Mesenchymal stem cell (in vitro differentiated cells and primary cell): ENCODE measurements around the gene RPRD2.

Source experiments
- DNase-seq: peaks from one replicate; pipeline ENCODE4 v3.0.0-alpha.2; 2013
- H2AFZ ChIP-seq: one replicate; pipeline ENCODE4 v1.6.1; 2013; ENCODE audit warnings: low read depth, mild to moderate bottlenecking, control low read depth, inconsistent platforms, low read length, moderate library complexity
- H2AK5ac ChIP-seq: 2 replicates; pipeline ENCODE4 v1.6.1; 2013; ENCODE audit warnings: low read length, moderate library complexity, mild to moderate bottlenecking, inconsistent platforms; ENCODE audit not compliant: severe bottlenecking
- H2BK120ac ChIP-seq: one replicate; pipeline ENCODE4 v1.6.1; 2013; ENCODE audit warnings: low read depth, mild to moderate bottlenecking, inconsistent platforms, low read length, moderate library complexity
- H2BK12ac ChIP-seq, 2 experiments: one replicate each; pipeline ENCODE4 v1.6.1; 2013; ENCODE audit warnings: inconsistent platforms in 2 of 2, low read length in 2 of 2, mild to moderate bottlenecking in 2 of 2, moderate library complexity in 2 of 2, control low read depth in 1 of 2
- H2BK15ac ChIP-seq: one replicate; pipeline ENCODE4 v1.6.1; 2013; ENCODE audit warnings: mild to moderate bottlenecking, low read depth, inconsistent platforms; ENCODE audit not compliant: poor library complexity, severe bottlenecking
- H2BK5ac ChIP-seq: 2 replicates; pipeline ENCODE4 v1.6.1; 2013; ENCODE audit warnings: low read depth, mild to moderate bottlenecking, low read length, control low read depth, inconsistent platforms; ENCODE audit not compliant: poor library complexity, severe bottlenecking
- H3K14ac ChIP-seq, 2 experiments: one replicate each; pipeline ENCODE4 v1.6.1; 2013; ENCODE audit warnings: inconsistent platforms in 2 of 2, low read length in 2 of 2, control low read depth in 1 of 2, mild to moderate bottlenecking in 1 of 2, moderate library complexity in 1 of 2
- H3K18ac ChIP-seq, 2 experiments: one replicate each; pipeline ENCODE4 v1.6.1; 2013; ENCODE audit warnings: inconsistent platforms in 2 of 2, low read length in 2 of 2, control low read depth in 1 of 2, low read depth in 1 of 2, mild to moderate bottlenecking in 1 of 2
- H3K23ac ChIP-seq, 2 experiments: one replicate each; pipeline ENCODE4 v1.6.1; 2013; ENCODE audit warnings: inconsistent platforms in 2 of 2, low read length in 2 of 2, mild to moderate bottlenecking in 2 of 2, moderate library complexity in 2 of 2, control low read depth in 1 of 2
- H3K27ac ChIP-seq: 2 replicates; pipeline ENCODE4 v1.5.1; 2013; ENCODE audit warnings: mild to moderate bottlenecking, moderate library complexity, low read length, control low read depth, inconsistent platforms; ENCODE audit not compliant: poor library complexity, severe bottlenecking
- H3K27me3 ChIP-seq, 2 experiments: 2 replicates each; pipeline versions ENCODE4 v1.6.1 to v1.7.0; 2013; ENCODE audit warnings: low read length in 2 of 2, mild to moderate bottlenecking in 2 of 2, moderate library complexity in 2 of 2, control low read depth in 1 of 2, inconsistent platforms in 1 of 2; ENCODE audit not compliant: control insufficient read depth in 1 of 2, insufficient read depth in 1 of 2
- H3K36me3 ChIP-seq, 2 experiments: 2 replicates each; pipeline versions ENCODE4 v1.6.1 to v1.7.0; 2013; ENCODE audit warnings: low read length in 2 of 2, control low read depth in 1 of 2, inconsistent platforms in 1 of 2, low read depth in 1 of 2, mild to moderate bottlenecking in 1 of 2; ENCODE audit not compliant: insufficient read depth in 2 of 2, control insufficient read depth in 1 of 2
- H3K4ac ChIP-seq, 2 experiments: one replicate each; pipeline ENCODE4 v1.6.1; 2013; ENCODE audit warnings: inconsistent platforms in 2 of 2, low read length in 2 of 2, mild to moderate bottlenecking in 2 of 2, moderate library complexity in 2 of 2, control low read depth in 1 of 2, low read depth in 1 of 2
- H3K4me1 ChIP-seq: 2 replicates; pipeline ENCODE4 v1.6.1; 2013; ENCODE audit warnings: low read depth, low read length, control low read depth; ENCODE audit not compliant: control insufficient read depth, insufficient read depth
- H3K4me2 ChIP-seq: 2 replicates; pipeline ENCODE4 v1.6.1; 2013; ENCODE audit warnings: low read length, mild to moderate bottlenecking, inconsistent platforms; ENCODE audit not compliant: poor library complexity, severe bottlenecking
- H3K4me3 ChIP-seq, 2 experiments: 2 replicates each; pipeline versions ENCODE4 v1.5.1 to v1.7.0; 2013; ENCODE audit warnings: low read length in 2 of 2, mild to moderate bottlenecking in 2 of 2, control low read depth in 1 of 2, low read depth in 1 of 2; ENCODE audit not compliant: insufficient read depth in 1 of 2
- H3K79me1 ChIP-seq: replicated peaks from 2 replicates; pipeline ENCODE4 v1.6.1; 2013; ENCODE audit warnings: mild to moderate bottlenecking, control low read depth, low read length, inconsistent platforms; ENCODE audit not compliant: poor library complexity, severe bottlenecking
- H3K9ac ChIP-seq: 2 replicates; pipeline ENCODE4 v1.7.0; 2013; ENCODE audit warnings: mild to moderate bottlenecking, low read length, moderate library complexity
- H3K9me3 ChIP-seq: 2 replicates; pipeline ENCODE4 v1.7.0; 2013; ENCODE audit warnings: mild to moderate bottlenecking, low read length; ENCODE audit not compliant: control insufficient read depth
- H4K8ac ChIP-seq: one replicate; pipeline ENCODE4 v1.6.1; 2013; ENCODE audit warnings: inconsistent platforms, mild to moderate bottlenecking, low read length, moderate library complexity
- H4K91ac ChIP-seq: one replicate; pipeline ENCODE4 v1.6.1; 2013; ENCODE audit warnings: mild to moderate bottlenecking, low read length, inconsistent platforms
- WGBS: methylation state at CpG from one replicate; pipeline ENCODE4 v1.1.7; 2013; ENCODE audit warnings: mixed read lengths; 5-methylcytosine and 5-hydroxymethylcytosine counted together

The RPRD2 gene

GRCh38 chr1:150511551-150511950 is 147.6 kb downstream of the RPRD2 start:
- Histone ChIP-seq H3K4me2 (no peak overlapping the region), H3K9ac (no peak overlapping the region), H3K18ac (no peak overlapping the region), H3K4ac (no peak overlapping the region), H3K4me3 (no peak overlapping the region), H4K91ac (no peak overlapping the region), H2BK5ac (no peak overlapping the region), H3K4me1 (peaks cover 22% of the 10 kb centered on the region), H3K14ac (no peak overlapping the region), H4K8ac (no peak overlapping the region), H2AK5ac (no peak overlapping the region), H3K79me1 (peaks cover 7% of the 10 kb centered on the region), H3K36me3 (peaks cover 24 to 46% of the 10 kb centered on the region in 2 experiments), H2BK12ac (no peak overlapping the region), H3K27me3 (no peaks in the 10 kb centered on the region), H2BK15ac (no peak overlapping the region), H3K23ac (no peak overlapping the region), H2AFZ (no peak overlapping the region), H2BK120ac (no peak overlapping the region), H3K27ac (no peak overlapping the region), H3K9me3 (no peaks in the 10 kb centered on the region)
- no peak for DNase-seq
- WGBS = 97% methylated on average over 12 of the region's 12 CpGs

- H2AFZ ChIP-seq = no peak overlapping the region
- 92% methylated on average over 17 of the region's 17 CpGs for WGBS
- H2BK12ac ChIP-seq = no peak overlapping the region
- H3K27me3 ChIP-seq = no peaks in the 10 kb centered on the region
- no peak overlapping the region for H2AK5ac ChIP-seq
- no peak overlapping the region for H3K4ac ChIP-seq
- no peak overlapping the region for H3K23ac ChIP-seq
- no peak overlapping the region for H2BK120ac ChIP-seq
- H3K14ac ChIP-seq = no peak overlapping the region
- no peak overlapping the region for H3K18ac ChIP-seq
- no peak overlapping the region for H3K9ac ChIP-seq
- no peak overlapping the region for H3K4me2 ChIP-seq
- H3K4me1 ChIP-seq = peaks cover 19% of the 10 kb centered on the region
- no peak overlapping the region for H2BK5ac ChIP-seq
- H3K36me3 ChIP-seq = peaks cover 24 to 41% of the 10 kb centered on the region in 2 experiments
- no peak overlapping the region for H3K27ac ChIP-seq
- H4K8ac ChIP-seq = no peak overlapping the region
- H3K9me3 ChIP-seq = no peaks in the 10 kb centered on the region
- DNase-seq = no peak
- H3K4me3 ChIP-seq = no peak overlapping the region
- H4K91ac ChIP-seq = no peak overlapping the region
- no peak overlapping the region for H2BK15ac ChIP-seq
- H3K79me1 ChIP-seq = peaks cover 7% of the 10 kb centered on the region
Observed at GRCh38 chr1:150511985-150512660, 148.2 kb downstream of the RPRD2 start.

- Histone ChIP-seq H2BK15ac (no peak overlapping the region), H4K8ac (no peak overlapping the region), H4K91ac (no peak overlapping the region), H3K23ac (no peak overlapping the region), H2BK5ac (no peak overlapping the region), H3K36me3 (peaks cover 24 to 41% of the 10 kb centered on the region in 2 experiments), H3K9me3 (no peaks in the 10 kb centered on the region), H3K79me1 (peaks cover 7% of the 10 kb centered on the region), H3K4me2 (no peak overlapping the region), H2AFZ (no peak overlapping the region), H3K4ac (no peak overlapping the region), H3K27ac (no peak overlapping the region), H2AK5ac (no peak overlapping the region), H2BK120ac (no peak overlapping the region), H3K9ac (no peak overlapping the region), H2BK12ac (no peak overlapping the region), H3K4me1 (peaks cover 17% of the 10 kb centered on the region), H3K27me3 (no peaks in the 10 kb centered on the region), H3K14ac (no peak overlapping the region), H3K18ac (no peak overlapping the region), H3K4me3 (peak overlapping the region in 1 of 2 experiments; percentile 45)
- DNase-seq = peak; percentile 27
- WGBS = 46% methylated on average over 1 of the region's 2 CpGs
Observed at GRCh38 chr1:150512846-150513245, 148.9 kb downstream of the RPRD2 start.

- peak overlapping the region in 1 of 2 experiments; percentile 45 for H3K4me3 ChIP-seq
- H2BK120ac ChIP-seq = no peak overlapping the region
- H3K9me3 ChIP-seq = no peaks in the 10 kb centered on the region
- H3K79me1 ChIP-seq = peaks cover 7% of the 10 kb centered on the region
- no peak overlapping the region for H2AK5ac ChIP-seq
- no peak overlapping the region for H3K23ac ChIP-seq
- 85% methylated on average over 7 of the region's 7 CpGs for WGBS
- no peak overlapping the region for H2BK12ac ChIP-seq
- H3K4ac ChIP-seq = no peak overlapping the region
- no peaks in the 10 kb centered on the region for H3K27me3 ChIP-seq
- peaks cover 11% of the 10 kb centered on the region for H3K4me1 ChIP-seq
- no peak overlapping the region for H3K4me2 ChIP-seq
- peaks cover 24 to 41% of the 10 kb centered on the region in 2 experiments for H3K36me3 ChIP-seq
- no peak overlapping the region for H3K18ac ChIP-seq
- H3K9ac ChIP-seq = no peak overlapping the region
- no peak overlapping the region for H4K8ac ChIP-seq
- DNase-seq = peak; percentile 37
- H4K91ac ChIP-seq = no peak overlapping the region
- H2BK15ac ChIP-seq = no peak overlapping the region
- no peak overlapping the region for H2AFZ ChIP-seq
- H2BK5ac ChIP-seq = no peak overlapping the region
- no peak overlapping the region for H3K27ac ChIP-seq
- H3K14ac ChIP-seq = no peak overlapping the region
Observed at GRCh38 chr1:150513351-150513791, 149.4 kb downstream of the RPRD2 start.
